HG02970 (cell line): Measurements from ENCODE around the gene LAMA2.

ENCODE experiments used
- ATAC-seq: cut with Tn5 transposase; IDR thresholded peaks from one replicate; pipeline ENCODE4 v1.9.1; 2021; ENCODE audit warnings: mild to moderate bottlenecking, moderate library complexity, moderate number of reproducible peaks; ENCODE audit not compliant: unreplicated experiment, low FRiP score

The LAMA2 gene

GRCh38 chr6:129342243-129342642 lies 459.3 kb downstream of the LAMA2 start:
- no peak for ATAC-seq

- ATAC-seq = no peak
Observed at GRCh38 chr6:129342796-129343195, 459.9 kb downstream of the LAMA2 start.

GRCh38 chr6:129344379-129344778 lies 461.4 kb downstream of the LAMA2 start:
- ATAC-seq = no peak

GRCh38 chr6:129345890-129346289 lies 463.0 kb downstream of the LAMA2 start:
- no peak for ATAC-seq

- no peak for ATAC-seq
Observed at GRCh38 chr6:129346964-129347363, 464.0 kb downstream of the LAMA2 start.

- ATAC-seq = no peak
Observed at GRCh38 chr6:129350278-129350677, 467.3 kb downstream of the LAMA2 start.

- ATAC-seq = no peak
Observed at GRCh38 chr6:129351807-129352206, 468.9 kb downstream of the LAMA2 start.

- ATAC-seq = no peak
Observed at GRCh38 chr6:129353067-129353466, 470.1 kb downstream of the LAMA2 start.

- ATAC-seq = no peak
Observed at GRCh38 chr6:129356129-129356528, 473.2 kb downstream of the LAMA2 start.

GRCh38 chr6:129359811-129360681 lies 477.1 kb downstream of the LAMA2 start:
- no peak for ATAC-seq

GRCh38 chr6:129360682-129360955 lies 477.7 kb downstream of the LAMA2 start:
- ATAC-seq = no peak

- no peak for ATAC-seq
Observed at GRCh38 chr6:129364037-129364436, 481.1 kb downstream of the LAMA2 start.

GRCh38 chr6:129364767-129365166 lies 481.8 kb downstream of the LAMA2 start:
- no peak for ATAC-seq

- no peak for ATAC-seq
Observed at GRCh38 chr6:129368076-129368475, 485.1 kb downstream of the LAMA2 start.

GRCh38 chr6:129368970-129369369 lies 486.0 kb downstream of the LAMA2 start:
- no peak for ATAC-seq

GRCh38 chr6:129369737-129370136 lies 486.8 kb downstream of the LAMA2 start:
- ATAC-seq = no peak

- ATAC-seq = no peak
Observed at GRCh38 chr6:129370268-129370916, 487.5 kb downstream of the LAMA2 start.

GRCh38 chr6:129381885-129382284 lies 498.9 kb downstream of the LAMA2 start:
- ATAC-seq = no peak

GRCh38 chr6:129382916-129383315 lies 500.0 kb downstream of the LAMA2 start:
- no peak for ATAC-seq

GRCh38 chr6:129385117-129385516 lies 502.2 kb downstream of the LAMA2 start:
- no peak for ATAC-seq

GRCh38 chr6:129390900-129391299 lies 508.0 kb downstream of the LAMA2 start:
- ATAC-seq = no peak

- no peak for ATAC-seq
Observed at GRCh38 chr6:129393654-129394053, 510.7 kb downstream of the LAMA2 start.
